ENCODE data around the gene LIPE. TPM values are rescaled to one million over a fixed set of nuclear protein-coding genes. Genes with fewer than 3 reads are reported as not detected.

Gene LIPE, protein sequence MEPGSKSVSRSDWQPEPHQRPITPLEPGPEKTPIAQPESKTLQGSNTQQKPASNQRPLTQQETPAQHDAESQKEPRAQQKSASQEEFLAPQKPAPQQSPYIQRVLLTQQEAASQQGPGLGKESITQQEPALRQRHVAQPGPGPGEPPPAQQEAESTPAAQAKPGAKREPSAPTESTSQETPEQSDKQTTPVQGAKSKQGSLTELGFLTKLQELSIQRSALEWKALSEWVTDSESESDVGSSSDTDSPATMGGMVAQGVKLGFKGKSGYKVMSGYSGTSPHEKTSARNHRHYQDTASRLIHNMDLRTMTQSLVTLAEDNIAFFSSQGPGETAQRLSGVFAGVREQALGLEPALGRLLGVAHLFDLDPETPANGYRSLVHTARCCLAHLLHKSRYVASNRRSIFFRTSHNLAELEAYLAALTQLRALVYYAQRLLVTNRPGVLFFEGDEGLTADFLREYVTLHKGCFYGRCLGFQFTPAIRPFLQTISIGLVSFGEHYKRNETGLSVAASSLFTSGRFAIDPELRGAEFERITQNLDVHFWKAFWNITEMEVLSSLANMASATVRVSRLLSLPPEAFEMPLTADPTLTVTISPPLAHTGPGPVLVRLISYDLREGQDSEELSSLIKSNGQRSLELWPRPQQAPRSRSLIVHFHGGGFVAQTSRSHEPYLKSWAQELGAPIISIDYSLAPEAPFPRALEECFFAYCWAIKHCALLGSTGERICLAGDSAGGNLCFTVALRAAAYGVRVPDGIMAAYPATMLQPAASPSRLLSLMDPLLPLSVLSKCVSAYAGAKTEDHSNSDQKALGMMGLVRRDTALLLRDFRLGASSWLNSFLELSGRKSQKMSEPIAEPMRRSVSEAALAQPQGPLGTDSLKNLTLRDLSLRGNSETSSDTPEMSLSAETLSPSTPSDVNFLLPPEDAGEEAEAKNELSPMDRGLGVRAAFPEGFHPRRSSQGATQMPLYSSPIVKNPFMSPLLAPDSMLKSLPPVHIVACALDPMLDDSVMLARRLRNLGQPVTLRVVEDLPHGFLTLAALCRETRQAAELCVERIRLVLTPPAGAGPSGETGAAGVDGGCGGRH
- 10 to 100 TPM in 1 of 2 donors, 1 to 10 TPM in 1; 9.6 to 16.0 TPM for total RNA-seq

DNA sequence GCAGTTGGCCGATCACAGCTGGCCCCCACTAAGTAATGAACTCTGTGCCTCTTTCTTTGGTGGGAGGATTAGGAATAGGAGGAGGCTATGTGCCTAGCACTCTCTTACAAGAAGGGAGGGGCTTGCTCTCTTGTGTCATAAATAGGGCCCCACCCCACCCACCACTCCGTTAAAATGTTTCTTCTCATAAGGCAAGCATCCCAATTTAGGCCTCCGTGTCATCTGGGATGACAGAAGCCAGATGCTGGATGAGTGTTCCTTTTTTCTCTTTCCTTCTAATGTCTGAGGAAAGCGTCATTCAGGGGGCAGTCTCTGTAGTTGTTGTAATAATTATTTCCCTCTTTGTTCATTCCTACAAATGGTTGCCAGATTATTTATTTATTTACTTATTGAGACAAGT lies at the start of gene LIPE:
TSS of gene LIPE (minus strand) at position 76 of the 400 bp plus-strand sequence. CDS start 239 bp downstream, outside the sequence.
- Histone ChIP-seq H3K9me3 (no peaks in the 10 kb centered on the region), H3K36me3 (no peaks in the 10 kb centered on the region), H3K27ac (no peak within 1 kb of the TSS), H3K27me3 (no peaks in the 10 kb centered on the region), H3K4me1 (peaks cover 4% of the 10 kb centered on the region), H3K4me3 (no peak within 1 kb of the TSS), H3K9ac (ENCODE audit: low read depth in 2 of 2, low read length in 2 of 2) (no peak within 1 kb of the TSS)
- intact Hi-C loops (cut with DNase I) = no loop called here
- DNase-seq = no peak
- no peak for TF ChIP-seq CTCF (IDR thresholded peaks at IDR 0.05)

GRCh38 chr19:42475366-42475765 lies 48.2 kb upstream of the LIPE start:
- Histone ChIP-seq H3K27ac (no peak overlapping the region), H3K4me1 (peaks cover 5% of the 10 kb centered on the region), H3K9me3 (no peaks in the 10 kb centered on the region), H3K4me3 (no peak overlapping the region), H3K36me3 (no peaks in the 10 kb centered on the region), H3K9ac (ENCODE audit: low read depth in 2 of 2, low read length in 2 of 2) (no peak overlapping the region), H3K27me3 (no peaks in the 10 kb centered on the region)
- no peak for DNase-seq
- intact Hi-C loops (cut with DNase I) = no loop called here
- TF ChIP-seq CTCF (IDR thresholded peaks at IDR 0.05) = no peak

DNA sequence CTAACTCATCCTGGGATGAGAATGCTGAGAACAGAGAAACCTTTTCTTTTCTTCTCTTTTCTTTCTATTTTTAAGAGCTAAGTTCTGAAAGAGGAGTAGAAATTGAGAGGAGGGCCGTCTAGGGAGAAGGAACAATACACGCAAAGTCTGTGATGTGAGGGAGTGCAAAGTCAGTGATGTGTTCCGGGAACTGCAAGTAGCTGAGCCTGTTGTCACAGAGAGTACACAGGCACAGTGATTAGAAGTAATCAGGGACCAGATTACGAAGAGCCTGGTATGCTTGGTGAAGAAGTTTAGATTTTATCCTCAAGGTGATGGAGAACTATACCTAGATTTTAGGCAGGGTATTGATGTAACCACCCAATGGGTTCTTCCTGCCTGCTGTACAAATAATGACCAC lies 47.6 kb upstream of the LIPE start:
- intact Hi-C loops (cut with DNase I) = no loop called here
- Histone ChIP-seq H3K36me3 (no peaks in the 10 kb centered on the region), H3K4me1 (peaks cover 5% of the 10 kb centered on the region), H3K9ac (ENCODE audit: low read depth in 2 of 2, low read length in 2 of 2) (no peak overlapping the region), H3K27ac (no peak overlapping the region), H3K27me3 (no peaks in the 10 kb centered on the region), H3K4me3 (no peak overlapping the region), H3K9me3 (no peaks in the 10 kb centered on the region)
- no peak for DNase-seq
- TF ChIP-seq CTCF (IDR thresholded peaks at IDR 0.05) = no peak

DNA sequence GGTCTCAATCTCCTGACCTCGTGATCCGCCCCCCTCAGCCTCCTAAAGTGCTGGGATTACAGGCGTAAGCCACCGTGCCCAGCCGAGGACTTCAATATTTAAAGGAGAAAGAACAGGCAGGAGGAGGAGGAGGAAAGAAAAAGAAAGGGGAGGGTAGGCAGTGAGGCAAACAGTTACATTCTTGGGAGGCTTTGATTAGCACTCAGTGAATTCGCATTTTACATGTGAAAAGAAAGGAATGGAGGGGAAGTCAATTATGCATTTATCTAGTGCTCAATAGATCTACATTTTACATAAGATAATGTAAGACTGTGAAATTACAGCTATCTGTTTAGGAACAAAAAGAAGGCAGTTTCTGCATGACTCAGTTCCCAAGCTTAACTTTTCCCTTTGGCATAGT lies 46.5 kb upstream of the LIPE start:
- H3K36me3 ChIP-seq = no peaks in the 10 kb centered on the region
- no peak for DNase-seq
- peaks cover 5% of the 10 kb centered on the region for H3K4me1 ChIP-seq
- H3K9ac ChIP-seq (ENCODE audit: low read depth in 2 of 2, low read length in 2 of 2) = no peak overlapping the region
- no peak overlapping the region for H3K4me3 ChIP-seq
- no peaks in the 10 kb centered on the region for H3K9me3 ChIP-seq
- no peak for TF ChIP-seq CTCF (IDR thresholded peaks at IDR 0.05)
- no peak overlapping the region for H3K27ac ChIP-seq
- intact Hi-C loops (cut with DNase I) = no loop called here
- H3K27me3 ChIP-seq = no peaks in the 10 kb centered on the region

DNA sequence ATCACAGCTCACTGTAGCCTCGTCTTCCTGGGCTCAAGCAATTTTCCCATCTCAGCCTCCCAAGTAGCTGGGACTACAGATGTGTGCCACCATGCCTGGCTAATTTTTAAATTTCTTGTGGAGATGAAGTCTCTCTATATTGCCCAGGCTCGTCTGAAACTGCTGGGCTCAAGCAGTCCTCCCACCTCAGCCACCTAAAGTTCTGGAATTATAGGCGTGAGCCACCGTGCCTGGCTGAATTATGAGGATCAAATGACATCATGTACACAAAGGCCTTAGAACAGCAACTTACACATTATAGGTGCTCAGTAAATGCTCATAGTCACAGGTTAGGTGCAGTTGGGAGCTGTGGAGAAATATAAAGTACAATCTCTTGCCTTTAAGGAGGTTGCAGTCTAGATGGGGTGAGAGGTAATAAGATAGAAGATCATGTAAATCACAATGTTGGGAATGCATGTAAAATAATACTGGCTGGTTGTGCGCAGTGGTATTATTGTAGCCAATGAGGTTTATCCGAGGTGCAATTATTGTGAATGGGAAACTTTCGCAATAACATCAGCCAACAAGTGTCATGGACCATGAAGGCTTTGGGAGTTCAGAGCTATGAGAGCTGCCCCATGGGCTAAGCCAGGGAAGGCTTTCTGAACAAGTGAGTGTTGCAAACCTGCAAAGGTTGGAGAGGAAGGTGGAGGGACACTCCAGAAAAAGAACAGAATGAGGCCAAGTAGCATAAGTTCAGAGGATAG lies 45.4 kb upstream of the LIPE start:
- no peaks in the 10 kb centered on the region for H3K9me3 ChIP-seq
- H3K27ac ChIP-seq = no peak overlapping the region
- H3K36me3 ChIP-seq = no peaks in the 10 kb centered on the region
- H3K27me3 ChIP-seq = no peaks in the 10 kb centered on the region
- no peak overlapping the region for H3K4me3 ChIP-seq
- H3K4me1 ChIP-seq = peaks cover 5% of the 10 kb centered on the region
- no peak for TF ChIP-seq CTCF (IDR thresholded peaks at IDR 0.05)
- H3K9ac ChIP-seq (ENCODE audit: low read depth in 2 of 2, low read length in 2 of 2) = no peak overlapping the region
- intact Hi-C loops (cut with DNase I) = no loop called here
- no peak for DNase-seq

All from colonic mucosa (tissue), 4 donors.